ENCODE data around the gene CACNA2D1. TPM values are rescaled to one million over a fixed set of nuclear protein-coding genes. Genes with fewer than 3 reads are reported as not detected.

Gene CACNA2D1
- total RNA-seq, 1 experiment from 2014 or later: not detected

DNA sequence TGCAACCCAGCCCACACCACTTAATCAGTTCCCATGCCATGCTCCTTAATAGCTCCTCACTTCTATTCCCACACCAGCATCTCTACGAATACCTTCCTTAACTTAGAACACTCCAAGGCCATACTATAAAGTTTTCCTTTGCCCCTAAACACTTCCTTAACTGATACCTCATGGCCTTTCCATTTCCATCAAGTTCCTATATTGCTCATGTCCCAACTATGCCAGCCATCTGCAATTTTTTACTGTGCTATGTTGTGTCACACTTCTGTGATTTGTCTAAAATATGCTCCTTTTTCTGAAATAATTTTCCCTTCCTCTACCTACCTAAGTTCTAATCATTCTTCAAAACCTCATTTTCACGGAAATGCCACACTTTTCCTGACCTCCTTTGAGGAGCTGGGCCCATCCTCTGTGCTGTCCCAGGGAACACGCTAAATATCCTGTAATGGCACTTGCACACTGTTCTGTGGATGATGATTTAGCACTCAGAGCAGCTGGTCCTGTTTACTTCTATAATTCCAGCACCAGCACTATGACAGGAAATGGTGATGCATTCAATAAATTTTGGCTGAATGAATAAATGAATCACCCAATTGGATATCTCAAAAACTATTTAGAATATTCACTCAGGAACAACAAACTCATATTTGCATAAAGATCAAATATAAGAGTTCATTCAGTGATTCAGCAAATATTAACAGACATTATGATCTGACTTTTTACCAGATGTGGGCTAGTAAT lies 407.3 kb downstream of the CACNA2D1 start:
- H3K9me3 ChIP-seq (ENCODE audit: low read length): peaks cover 12% of the 10 kb centered on the region
- H3K9ac ChIP-seq (ENCODE audit: low read length): no peak overlapping the region

DNA sequence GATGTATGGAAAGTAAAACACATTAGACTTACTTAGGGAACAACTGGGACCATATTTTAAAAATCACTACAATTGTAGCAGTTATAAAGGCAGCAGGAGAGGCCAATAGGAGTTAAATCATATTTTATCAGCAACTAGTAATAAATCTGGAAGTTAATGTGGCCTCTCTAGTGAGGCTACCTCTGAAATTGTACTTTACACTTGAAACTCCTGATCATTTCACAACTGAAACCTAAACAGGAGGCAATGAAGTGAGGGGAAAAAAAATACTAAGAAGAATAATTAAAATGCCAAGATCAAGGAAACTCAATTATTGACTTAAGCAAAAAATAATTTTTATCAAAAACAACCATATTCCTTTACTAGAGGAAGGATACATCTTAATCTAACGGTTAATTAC lies 408.1 kb downstream of the CACNA2D1 start:
- Histone ChIP-seq H3K27ac (ENCODE audit: low read length) (no peak overlapping the region), H3K9ac (ENCODE audit: low read length) (no peak overlapping the region), H4K20me1 (ENCODE audit: insufficient read depth, low read depth, low read length) (no peaks in the 10 kb centered on the region), H3K9me2 (replicated peaks; ENCODE audit: insufficient read depth, low read length) (no peaks in the 10 kb centered on the region; the same call in 1 of the 2 replicates), H3K27me3 (ENCODE audit: low read length) (no peaks in the 10 kb centered on the region), H3K36me3 (ENCODE audit: insufficient read depth, low read length) (no peaks in the 10 kb centered on the region), H3K4me2 (ENCODE audit: low read depth, low read length, poor library complexity, severe bottlenecking) (no peak overlapping the region), H3K9me3 (ENCODE audit: low read length) (peaks cover 12% of the 10 kb centered on the region), H3K79me2 (ENCODE audit: low read length) (no peaks in the 10 kb centered on the region), H3K4me1 (ENCODE audit: low read length) (no peaks in the 10 kb centered on the region), H3K4me3 (ENCODE audit: low read length) (no peak overlapping the region), H2AFZ (ENCODE audit: low read length) (no peak overlapping the region)
- no peak for DNase-seq

More for the DNA sequence above, 407.3 kb downstream of the CACNA2D1 start:
- Histone ChIP-seq H3K36me3 (ENCODE audit: insufficient read depth, low read length) (no peaks in the 10 kb centered on the region), H3K27me3 (ENCODE audit: low read length) (no peaks in the 10 kb centered on the region), H4K20me1 (ENCODE audit: insufficient read depth, low read depth, low read length) (no peaks in the 10 kb centered on the region), H3K27ac (ENCODE audit: low read length) (no peak overlapping the region), H3K79me2 (ENCODE audit: low read length) (no peaks in the 10 kb centered on the region), H3K4me2 (ENCODE audit: low read depth, low read length, poor library complexity, severe bottlenecking) (no peak overlapping the region), H2AFZ (ENCODE audit: low read length) (no peak overlapping the region), H3K4me3 (ENCODE audit: low read length) (no peak overlapping the region), H3K9me2 (replicated peaks; ENCODE audit: insufficient read depth, low read length) (no peaks in the 10 kb centered on the region; the same call in 1 of the 2 replicates), H3K4me1 (ENCODE audit: low read length) (no peaks in the 10 kb centered on the region)
- no peak for DNase-seq

DNA sequence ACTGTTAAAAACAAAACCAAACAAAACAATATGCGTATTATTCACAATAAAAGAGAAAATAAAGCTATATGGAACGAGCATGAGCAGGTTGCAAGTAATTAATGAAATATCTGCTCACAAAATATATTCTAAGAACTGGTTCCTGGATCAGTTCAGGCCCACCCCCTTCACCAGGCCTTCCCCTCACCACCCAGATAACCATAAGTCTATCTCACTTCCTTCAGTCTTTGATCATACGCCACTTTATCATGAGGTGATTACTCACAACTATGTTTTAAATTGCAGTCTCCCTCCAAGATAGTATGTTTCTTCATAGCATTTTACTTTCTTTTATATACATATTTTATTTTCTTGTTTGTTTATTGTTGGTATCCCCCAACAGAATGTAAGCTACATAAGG lies 410.7 kb downstream of the CACNA2D1 start:
- H3K4me3 ChIP-seq (ENCODE audit: low read length): no peak overlapping the region
- no peaks in the 10 kb centered on the region for H3K4me1 ChIP-seq (ENCODE audit: low read length)
- DNase-seq: no peak
- no peak overlapping the region for H3K9ac ChIP-seq (ENCODE audit: low read length)
- no peaks in the 10 kb centered on the region for H3K27me3 ChIP-seq (ENCODE audit: low read length)
- H3K27ac ChIP-seq (ENCODE audit: low read length): no peak overlapping the region
- peaks cover 15% of the 10 kb centered on the region for H3K9me3 ChIP-seq (ENCODE audit: low read length)
- no peak overlapping the region for H2AFZ ChIP-seq (ENCODE audit: low read length)
- H3K79me2 ChIP-seq (ENCODE audit: low read length): no peaks in the 10 kb centered on the region
- H3K36me3 ChIP-seq (ENCODE audit: insufficient read depth, low read length): no peaks in the 10 kb centered on the region
- no peaks in the 10 kb centered on the region for H4K20me1 ChIP-seq (ENCODE audit: insufficient read depth, low read depth, low read length)
- H3K4me2 ChIP-seq (ENCODE audit: low read depth, low read length, poor library complexity, severe bottlenecking): no peak overlapping the region
- no peaks in the 10 kb centered on the region; the same call in 1 of the 2 replicates for H3K9me2 ChIP-seq (replicated peaks; ENCODE audit: insufficient read depth, low read length)

DNA sequence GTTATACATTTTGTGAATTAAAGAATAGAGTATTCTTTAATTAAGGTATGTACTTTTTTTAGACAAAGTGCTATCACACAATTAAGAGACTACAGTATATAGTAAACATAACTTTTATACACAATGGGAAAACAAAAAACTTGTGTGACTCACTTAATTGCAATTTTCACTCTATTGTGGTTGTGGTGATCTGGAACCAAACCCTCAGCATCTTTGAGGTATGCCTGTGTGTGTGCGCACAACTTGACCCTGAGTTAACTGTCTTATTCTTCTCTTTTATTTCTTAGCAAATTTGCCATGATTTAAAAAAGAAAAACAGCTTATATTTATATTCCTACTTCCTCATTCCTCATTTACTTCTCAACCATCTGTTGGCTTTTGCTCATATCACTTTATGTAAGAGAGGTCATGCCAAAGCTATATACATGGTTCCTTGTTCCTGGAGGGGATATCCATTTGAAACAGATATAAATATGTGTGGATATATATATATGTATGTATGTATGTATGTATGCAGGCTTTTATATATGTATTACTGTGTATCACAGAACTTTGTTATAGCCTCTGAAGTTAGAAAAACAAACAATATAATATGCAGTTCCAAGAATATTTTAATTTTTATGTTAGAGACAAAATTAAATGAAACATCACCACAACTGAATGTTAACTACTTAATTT lies 414.2 kb downstream of the CACNA2D1 start:
- no peak overlapping the region for H3K9ac ChIP-seq (ENCODE audit: low read length)
- H3K4me3 ChIP-seq (ENCODE audit: low read length): no peak overlapping the region

DNA sequence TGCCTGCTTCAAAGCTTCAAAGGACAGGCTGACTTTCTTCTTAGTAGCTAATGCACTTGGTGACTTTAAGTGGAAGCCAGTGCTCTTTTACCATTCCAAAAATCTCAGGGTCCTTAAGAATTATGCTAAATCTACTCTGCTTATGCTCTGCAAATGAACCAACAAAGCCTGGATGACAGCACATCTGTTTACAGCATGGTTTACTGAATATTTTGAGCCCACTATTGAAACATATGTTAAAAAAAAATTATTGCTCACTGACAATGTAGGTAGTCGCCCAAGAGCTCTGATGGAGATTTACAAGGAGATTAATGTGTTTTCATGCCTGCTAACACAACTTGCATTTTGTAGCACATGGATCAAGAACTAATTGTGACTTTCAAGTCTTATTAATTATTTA lies 415.5 kb downstream of the CACNA2D1 start:
- no peaks in the 10 kb centered on the region for H3K79me2 ChIP-seq (ENCODE audit: low read length)
- no peaks in the 10 kb centered on the region for H4K20me1 ChIP-seq (ENCODE audit: insufficient read depth, low read depth, low read length)
- no peaks in the 10 kb centered on the region for H3K4me1 ChIP-seq (ENCODE audit: low read length)

More for the DNA sequence above, 414.2 kb downstream of the CACNA2D1 start:
- H3K36me3 ChIP-seq (ENCODE audit: insufficient read depth, low read length): no peaks in the 10 kb centered on the region
- no peak overlapping the region for H2AFZ ChIP-seq (ENCODE audit: low read length)
- no peaks in the 10 kb centered on the region for H3K27me3 ChIP-seq (ENCODE audit: low read length)
- no peaks in the 10 kb centered on the region for H3K79me2 ChIP-seq (ENCODE audit: low read length)
- H3K4me1 ChIP-seq (ENCODE audit: low read length): no peaks in the 10 kb centered on the region
- peaks cover 19% of the 10 kb centered on the region; the same call in 1 of the 2 replicates for H3K9me3 ChIP-seq (ENCODE audit: low read length)
- H3K9me2 ChIP-seq (replicated peaks; ENCODE audit: insufficient read depth, low read length): no peaks in the 10 kb centered on the region
- no peaks in the 10 kb centered on the region for H4K20me1 ChIP-seq (ENCODE audit: insufficient read depth, low read depth, low read length)
- no peak for DNase-seq
- H3K4me2 ChIP-seq (ENCODE audit: low read depth, low read length, poor library complexity, severe bottlenecking): no peak overlapping the region
- H3K27ac ChIP-seq (ENCODE audit: low read length): no peak overlapping the region

DNA sequence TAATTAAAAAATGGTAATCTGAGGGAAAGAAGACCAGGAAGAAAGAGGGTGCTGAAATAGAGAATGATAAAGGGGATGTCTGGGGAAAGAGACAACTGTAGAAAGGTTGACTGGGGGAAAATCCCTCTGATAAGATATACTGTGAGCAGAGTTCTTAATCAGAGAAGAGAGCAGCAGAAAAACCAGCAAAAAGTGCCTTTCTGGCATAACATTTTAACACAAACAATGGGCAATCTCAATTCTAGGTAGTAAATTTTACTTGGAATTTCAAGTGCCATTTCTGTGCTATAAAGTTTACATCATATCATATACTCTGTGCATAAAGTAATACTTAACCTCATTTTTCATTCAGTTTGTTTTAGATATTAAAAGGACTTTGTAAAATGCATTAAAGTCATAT lies 421.9 kb downstream of the CACNA2D1 start:
- Histone ChIP-seq H3K36me3 (ENCODE audit: insufficient read depth, low read length) (no peaks in the 10 kb centered on the region), H3K4me1 (ENCODE audit: low read length) (no peaks in the 10 kb centered on the region), H4K20me1 (ENCODE audit: insufficient read depth, low read depth, low read length) (no peaks in the 10 kb centered on the region), H3K27me3 (ENCODE audit: low read length) (no peaks in the 10 kb centered on the region), H3K9me2 (replicated peaks; ENCODE audit: insufficient read depth, low read length) (no peaks in the 10 kb centered on the region), H3K27ac (ENCODE audit: low read length) (no peak overlapping the region), H2AFZ (ENCODE audit: low read length) (no peak overlapping the region), H3K79me2 (ENCODE audit: low read length) (no peaks in the 10 kb centered on the region), H3K4me2 (ENCODE audit: low read depth, low read length, poor library complexity, severe bottlenecking) (no peak overlapping the region), H3K4me3 (ENCODE audit: low read length) (no peak overlapping the region), H3K9ac (ENCODE audit: low read length) (no peak overlapping the region), H3K9me3 (ENCODE audit: low read length) (peaks cover 29% of the 10 kb centered on the region; the same call in 1 of the 2 replicates)
- no peak for DNase-seq

More for the DNA sequence above, 415.5 kb downstream of the CACNA2D1 start:
- H3K9me3 ChIP-seq (ENCODE audit: low read length): peaks cover 19% of the 10 kb centered on the region; the same call in 1 of the 2 replicates
- no peak overlapping the region for H3K4me3 ChIP-seq (ENCODE audit: low read length)
- H3K4me2 ChIP-seq (ENCODE audit: low read depth, low read length, poor library complexity, severe bottlenecking): no peak overlapping the region
- no peaks in the 10 kb centered on the region for H3K36me3 ChIP-seq (ENCODE audit: insufficient read depth, low read length)
- no peak overlapping the region for H3K27ac ChIP-seq (ENCODE audit: low read length)
- H3K9me2 ChIP-seq (replicated peaks; ENCODE audit: insufficient read depth, low read length): no peaks in the 10 kb centered on the region
- no peaks in the 10 kb centered on the region for H3K27me3 ChIP-seq (ENCODE audit: low read length)
- no peak for DNase-seq
- no peak overlapping the region for H3K9ac ChIP-seq (ENCODE audit: low read length)
- H2AFZ ChIP-seq (ENCODE audit: low read length): no peak overlapping the region

DNA sequence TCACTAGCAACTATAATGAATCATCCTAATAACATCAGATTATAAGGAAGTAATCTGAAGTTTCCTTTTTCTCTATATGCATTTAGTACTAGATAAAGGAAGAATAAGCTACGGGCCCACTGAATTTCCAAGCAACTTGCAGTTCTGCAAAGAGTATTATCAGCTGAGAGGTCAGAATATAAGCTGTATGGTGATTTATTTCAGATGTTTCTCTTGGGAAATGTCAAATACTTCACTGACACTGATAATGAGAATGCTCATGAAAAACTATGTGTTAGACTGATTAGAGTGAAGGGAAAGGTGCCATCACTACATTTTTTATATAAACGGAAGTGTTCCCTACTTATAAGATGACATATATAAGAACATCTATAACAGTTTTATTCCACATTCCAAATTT lies 422.5 kb downstream of the CACNA2D1 start:
- Histone ChIP-seq H3K79me2 (ENCODE audit: low read length) (no peaks in the 10 kb centered on the region), H3K9ac (ENCODE audit: low read length) (no peak overlapping the region), H3K27me3 (ENCODE audit: low read length) (no peaks in the 10 kb centered on the region), H3K4me2 (ENCODE audit: low read depth, low read length, poor library complexity, severe bottlenecking) (no peak overlapping the region), H3K36me3 (ENCODE audit: insufficient read depth, low read length) (no peaks in the 10 kb centered on the region), H3K9me3 (ENCODE audit: low read length) (peaks cover 26% of the 10 kb centered on the region; the same call in 1 of the 2 replicates), H4K20me1 (ENCODE audit: insufficient read depth, low read depth, low read length) (no peaks in the 10 kb centered on the region), H3K4me3 (ENCODE audit: low read length) (no peak overlapping the region), H3K27ac (ENCODE audit: low read length) (no peak overlapping the region), H3K9me2 (replicated peaks; ENCODE audit: insufficient read depth, low read length) (no peaks in the 10 kb centered on the region), H3K4me1 (ENCODE audit: low read length) (no peaks in the 10 kb centered on the region), H2AFZ (ENCODE audit: low read length) (no peak overlapping the region)
- no peak for DNase-seq

All from Karpas-422 (cell line).